ENCODE data around the gene BBS1.
"Not testable (repeated sequence)": the region's sequence is repeated elsewhere in the genome, so short reads cannot be mapped to it uniquely, and the experiment has no call there.

BBS1 gene

DNA sequence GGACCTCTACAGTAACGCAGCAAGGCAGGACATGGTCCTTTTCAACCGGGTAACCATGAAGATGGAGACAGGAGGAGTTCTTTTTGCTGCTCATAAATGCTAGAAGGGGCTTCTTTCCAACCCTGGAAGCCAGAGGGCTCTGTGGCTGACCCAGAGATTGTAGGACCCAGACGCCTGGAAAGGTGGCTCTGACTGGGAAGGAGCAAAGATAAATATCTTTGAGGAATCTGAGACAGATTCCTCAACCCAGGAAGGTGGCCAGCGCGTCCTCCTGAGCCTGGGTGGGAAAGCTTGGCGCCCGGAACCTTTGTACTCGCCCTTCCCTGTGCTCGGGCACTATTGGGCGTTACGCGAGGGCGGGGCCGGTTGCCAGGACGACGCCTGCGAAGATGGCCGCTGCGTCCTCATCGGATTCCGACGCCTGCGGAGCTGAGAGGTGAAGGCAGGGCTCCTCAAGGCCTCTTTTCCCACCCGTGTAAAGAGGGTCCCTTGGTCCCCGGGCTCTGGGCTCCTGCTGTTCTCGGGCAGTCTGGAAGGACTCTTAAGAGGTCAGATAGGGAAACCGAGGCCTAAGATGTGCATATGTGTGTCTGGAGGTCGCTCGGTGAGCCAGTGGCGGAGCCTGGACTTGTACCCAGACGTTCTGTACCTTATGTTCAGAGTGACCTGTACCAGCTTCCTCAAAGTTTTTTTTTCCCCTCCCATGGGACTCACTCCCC, at the start of gene BBS1:
Gene BBS1, plus strand, starts transcription at position 365 of the 719 bp plus-strand sequence. Its CDS starts 25 bp downstream, at position 390.
- peak; percentile 20 for DNase-seq (ENCODE audit: low read depth)

GRCh38 chr11:66462010-66462409, 48.4 kb upstream of the BBS1 start:
- no peak for DNase-seq (ENCODE audit: low read depth)

DNA sequence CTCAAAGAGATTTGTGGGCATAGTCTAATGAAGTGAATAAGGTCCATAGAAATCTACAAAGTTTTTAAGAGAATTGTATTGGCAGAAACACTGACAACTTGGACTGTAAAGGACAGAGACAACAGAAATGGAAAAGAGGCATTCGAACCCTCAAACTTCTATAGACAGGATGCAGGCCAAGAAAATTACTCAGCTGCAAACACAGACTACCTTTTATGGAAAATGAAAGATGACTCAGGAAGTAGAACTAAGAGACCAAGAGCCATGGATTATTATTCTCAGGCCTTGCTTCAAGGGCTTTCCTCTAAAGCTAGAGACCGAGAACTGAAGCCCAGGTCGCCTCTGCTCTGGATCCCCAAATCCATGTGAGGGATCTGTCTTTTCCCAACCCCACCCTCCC, 47.5 kb upstream of the BBS1 start:
- DNase-seq (ENCODE audit: low read depth), result no peak

GRCh38 chr11:66464116-66464515, 46.3 kb upstream of the BBS1 start:
- not testable (repeated sequence) for DNase-seq (ENCODE audit: low read depth)

DNA sequence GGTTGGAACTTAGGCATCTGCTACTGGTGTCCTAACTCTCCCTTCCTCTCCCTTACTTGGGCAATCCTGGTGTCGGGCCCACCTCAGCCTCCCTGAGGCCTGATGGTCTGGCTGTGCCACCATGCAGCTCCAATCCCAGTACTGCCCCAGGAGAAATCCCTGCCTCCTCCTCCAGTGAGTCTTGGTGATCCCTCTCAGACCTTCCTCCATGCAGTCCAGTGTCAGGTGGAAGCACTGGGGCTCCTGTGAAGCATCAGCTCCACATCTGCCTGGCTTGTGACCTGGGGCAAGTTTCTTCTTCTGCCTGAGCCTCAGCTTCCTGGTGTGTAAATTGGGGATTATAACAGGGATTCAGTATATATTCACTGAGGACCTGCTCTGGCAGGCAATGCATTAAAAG, 45.5 kb upstream of the BBS1 start:
- no peak for DNase-seq (ENCODE audit: low read depth)

- DNase-seq (ENCODE audit: low read depth), result no peak
These were observed 44.8 kb upstream of the BBS1 start for GRCh38 chr11:66465373-66466224.

- DNase-seq (ENCODE audit: low read depth), result peak; percentile 49
These were observed 44.0 kb upstream of the BBS1 start, which contains the start of gene PELI3 for GRCh38 chr11:66466225-66467033. PELI3 (plus strand) TSS chr11:66466905; CDS start chr11:66468129, 1,224 bp downstream.

DNA sequence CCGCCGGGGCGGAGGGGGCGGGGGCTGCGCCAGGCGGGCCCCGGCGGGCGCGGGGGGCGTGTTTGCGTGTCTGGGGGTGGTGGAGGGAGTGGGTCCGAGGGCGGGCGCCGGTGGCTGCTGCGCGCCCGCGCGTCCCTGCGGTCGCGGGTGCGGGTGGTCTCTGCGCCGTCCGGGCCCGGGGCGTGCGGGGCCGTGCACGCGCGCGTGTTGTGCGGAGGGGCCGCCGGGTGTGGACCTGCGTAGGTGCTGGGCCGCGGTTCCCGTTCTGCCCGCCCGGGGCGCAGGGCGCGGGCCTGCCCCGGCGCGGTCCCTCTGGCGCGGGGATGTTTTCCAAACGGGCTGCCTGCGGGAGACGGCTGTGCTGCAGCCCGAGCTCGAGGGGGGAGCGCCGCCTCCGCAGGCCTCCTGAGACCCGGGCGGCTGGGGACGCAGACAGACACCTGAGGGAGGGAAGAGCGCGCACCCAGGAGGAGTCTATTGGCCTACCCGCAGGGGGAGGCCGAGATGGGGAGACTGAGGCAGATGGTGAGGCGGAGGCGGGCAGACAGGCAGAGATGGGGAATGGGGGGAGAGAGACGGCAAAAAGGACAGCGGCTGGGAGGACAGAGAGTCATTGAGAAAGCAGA, 43.3 kb upstream of the BBS1 start:
- no peak for DNase-seq (ENCODE audit: low read depth)

GRCh38 chr11:66467756-66468155, 42.7 kb upstream of the BBS1 start:
- no peak for DNase-seq (ENCODE audit: low read depth)

DNA sequence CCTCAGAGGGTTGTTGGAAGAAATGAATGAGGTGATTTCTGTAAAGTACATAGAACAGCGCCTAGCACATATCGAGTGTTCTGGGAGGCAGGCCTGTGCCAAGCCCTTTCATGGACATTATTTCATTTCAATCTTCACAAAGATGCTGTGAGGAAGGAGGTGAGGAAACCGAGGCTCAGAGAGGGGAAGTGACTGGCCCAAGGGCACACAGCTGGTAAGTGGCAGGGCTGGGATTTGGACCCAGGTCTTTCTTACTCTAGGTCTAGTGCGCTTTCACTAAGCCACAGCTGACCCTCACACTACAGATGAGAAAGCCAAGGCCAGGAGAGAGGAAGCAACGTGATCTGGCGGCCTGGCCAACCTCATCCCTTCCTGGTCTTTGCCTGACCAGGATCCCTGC, 41.7 kb upstream of the BBS1 start:
- DNase-seq (ENCODE audit: low read depth), result no peak

- DNase-seq (ENCODE audit: low read depth), result no peak
These were observed 41.0 kb upstream of the BBS1 start for GRCh38 chr11:66469441-66469840.

DNA sequence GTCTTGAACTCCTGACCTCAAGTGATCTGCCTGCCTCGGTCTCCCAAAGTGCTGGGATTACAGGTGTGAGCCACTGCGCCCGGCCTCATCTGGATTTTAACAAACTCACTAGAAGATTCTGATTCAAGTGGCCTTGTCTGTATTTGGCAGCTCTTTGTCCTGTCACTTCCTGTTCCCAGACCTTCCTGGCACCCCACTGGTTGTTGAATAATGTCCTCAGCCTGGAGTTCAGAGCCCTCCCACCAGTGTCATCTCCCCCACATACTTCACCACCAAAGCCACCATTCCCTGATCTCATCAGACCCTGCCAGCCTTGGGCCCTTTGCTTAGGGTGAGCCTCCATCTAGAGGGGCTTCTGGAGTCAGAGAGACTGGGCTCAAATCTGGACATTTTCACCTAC, 40.4 kb upstream of the BBS1 start:
- no peak for DNase-seq (ENCODE audit: low read depth)

GRCh38 chr11:66471142-66471541, 39.3 kb upstream of the BBS1 start:
- DNase-seq (ENCODE audit: low read depth), result no peak

- DNase-seq (ENCODE audit: low read depth), result no peak
These were observed 38.4 kb upstream of the BBS1 start for GRCh38 chr11:66472054-66472453.

DNA sequence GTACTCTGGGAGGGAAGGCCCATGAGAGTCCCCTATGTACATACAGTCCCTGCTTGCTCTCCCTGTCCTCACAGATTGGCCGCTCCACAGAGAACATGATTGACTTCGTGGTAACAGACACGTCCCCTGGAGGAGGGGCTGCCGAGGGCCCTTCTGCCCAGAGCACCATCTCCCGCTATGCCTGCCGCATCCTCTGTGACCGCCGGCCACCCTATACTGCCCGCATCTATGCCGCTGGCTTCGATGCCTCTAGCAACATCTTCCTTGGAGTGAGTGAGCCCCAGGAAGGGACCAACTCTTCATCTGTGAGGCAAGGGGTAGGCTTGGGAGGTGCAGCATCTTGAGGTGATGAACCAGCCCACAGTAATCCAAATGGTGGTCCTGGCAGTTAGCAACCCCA, 37.3 kb upstream of the BBS1 start:
- DNase-seq (ENCODE audit: low read depth), result no peak

DNA sequence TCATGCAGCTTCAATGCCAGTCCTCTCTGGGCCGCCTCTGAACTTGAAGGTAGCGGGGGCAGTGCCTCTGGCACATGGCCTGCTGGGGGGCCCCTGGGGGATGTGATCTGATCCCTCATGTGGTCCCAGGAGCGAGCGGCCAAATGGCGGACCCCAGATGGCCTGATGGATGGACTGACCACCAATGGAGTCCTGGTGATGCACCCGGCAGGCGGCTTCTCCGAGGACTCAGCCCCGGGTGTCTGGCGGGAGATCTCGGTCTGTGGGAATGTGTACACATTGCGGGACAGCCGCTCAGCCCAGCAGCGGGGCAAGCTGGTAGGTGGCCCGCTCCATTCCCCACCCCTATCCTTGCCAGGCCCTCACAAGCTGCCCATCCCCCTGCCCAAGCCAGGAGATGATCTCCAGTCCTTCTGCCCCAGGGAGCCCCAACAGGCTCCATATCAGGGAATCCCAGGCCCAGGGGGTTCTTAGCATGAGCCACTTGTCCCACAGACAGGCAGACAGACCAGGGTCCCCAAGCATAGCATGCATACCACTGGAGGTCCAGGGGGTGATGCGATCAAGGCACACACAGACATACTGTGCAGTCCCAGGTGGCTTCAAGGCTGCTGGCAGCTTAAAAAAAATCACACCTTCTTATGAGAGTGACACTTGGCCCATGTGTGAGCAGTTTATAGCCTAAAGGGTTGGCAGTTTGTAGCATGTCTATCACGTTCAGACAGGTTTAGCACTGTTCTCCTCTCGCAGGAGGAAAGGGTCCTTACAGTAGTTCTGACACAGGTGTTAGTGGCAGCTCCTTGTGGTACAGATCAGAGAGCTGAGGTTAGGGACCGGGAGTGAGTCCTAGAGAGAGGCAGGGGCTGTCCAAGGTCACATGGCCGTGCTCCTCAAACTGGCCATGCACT, 36.6 kb upstream of the BBS1 start:
- DNase-seq (ENCODE audit: low read depth), result no peak

GRCh38 chr11:66475349-66476172, 34.9 kb upstream of the BBS1 start:
- DNase-seq (ENCODE audit: low read depth), result no peak

DNA sequence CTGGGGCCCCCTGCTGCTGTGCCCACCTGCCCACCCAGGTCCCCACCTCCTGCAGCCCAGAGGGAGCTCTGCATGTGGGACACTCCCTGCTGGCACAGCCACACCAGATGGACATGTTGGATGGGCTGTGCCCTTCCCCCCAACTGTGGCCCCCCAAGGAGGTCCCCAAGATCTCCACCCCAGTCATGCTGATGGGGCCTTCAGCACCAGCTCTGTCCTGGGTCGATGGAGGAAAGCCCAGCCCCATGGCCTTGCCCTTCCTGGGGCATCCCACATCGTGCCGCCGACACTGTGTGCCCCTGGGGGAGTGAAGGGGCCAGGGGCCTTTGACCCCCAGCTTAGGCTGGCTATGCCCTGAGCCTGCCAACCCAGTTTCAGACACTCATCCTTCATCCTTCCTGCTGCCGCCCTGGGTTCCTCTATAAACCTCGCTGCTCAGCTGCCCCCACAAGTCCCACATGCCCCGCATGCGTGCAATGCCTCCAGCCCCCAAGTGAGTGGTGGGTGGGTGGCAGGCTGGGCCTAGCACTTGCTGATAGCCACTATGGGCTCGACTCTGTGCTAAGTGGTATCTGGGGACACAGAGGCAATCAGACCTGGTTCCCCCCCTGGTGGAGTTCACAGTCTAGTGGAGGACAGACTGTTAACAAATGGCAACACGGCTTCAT, 34.1 kb upstream of the BBS1 start:
- DNase-seq (ENCODE audit: low read depth), result no peak

GRCh38 chr11:66476841-66477251, 33.6 kb upstream of the BBS1 start:
- DNase-seq (ENCODE audit: low read depth), result no peak
